HFF-Myc (cell line): Measurements from ENCODE around the gene CSNK1E.

Source experiments
- DNase-seq: peaks from one replicate; pipeline ENCODE4 v3.0.0-alpha.2; 2011; ENCODE audit warnings: low read depth; ENCODE audit errors: extremely low read depth
- H3K4me3 ChIP-seq: replicated peaks from 2 replicates; pipeline ENCODE4 v1.5.1; 2011; ENCODE audit warnings: low read depth, mild to moderate bottlenecking, control low read depth, low read length
- TF ChIP-seq, protein P1 (sequence below): IDR thresholded peaks from 2 replicates; pipeline ENCODE4 v1.5.1; 2012; ENCODE audit warnings: mild to moderate bottlenecking, low read depth, low read length, control low read depth; ENCODE audit errors: missing control alignments

The CSNK1E gene

DNA sequence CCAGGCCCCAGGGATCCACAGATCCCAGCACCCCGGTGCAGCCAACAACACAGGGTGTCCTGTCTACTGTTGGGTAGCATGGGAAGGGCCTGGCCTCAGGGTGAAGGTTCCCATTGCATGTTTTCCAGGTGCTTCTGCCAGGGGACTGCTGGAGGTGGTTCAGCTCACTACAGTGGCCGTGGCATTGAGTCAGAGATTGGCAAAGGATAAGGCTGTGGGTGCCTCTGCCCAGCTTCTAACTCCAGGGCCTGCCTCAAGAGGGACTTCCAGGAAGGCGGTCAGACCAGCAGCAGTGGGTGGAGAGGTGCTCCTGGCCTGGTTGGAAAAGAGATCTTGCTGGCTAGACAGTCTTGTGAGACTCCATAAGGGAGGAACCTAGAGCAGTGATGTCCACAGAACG, 20.9 kb downstream of the CSNK1E start:
- TF ChIP-seq, protein P1, sequence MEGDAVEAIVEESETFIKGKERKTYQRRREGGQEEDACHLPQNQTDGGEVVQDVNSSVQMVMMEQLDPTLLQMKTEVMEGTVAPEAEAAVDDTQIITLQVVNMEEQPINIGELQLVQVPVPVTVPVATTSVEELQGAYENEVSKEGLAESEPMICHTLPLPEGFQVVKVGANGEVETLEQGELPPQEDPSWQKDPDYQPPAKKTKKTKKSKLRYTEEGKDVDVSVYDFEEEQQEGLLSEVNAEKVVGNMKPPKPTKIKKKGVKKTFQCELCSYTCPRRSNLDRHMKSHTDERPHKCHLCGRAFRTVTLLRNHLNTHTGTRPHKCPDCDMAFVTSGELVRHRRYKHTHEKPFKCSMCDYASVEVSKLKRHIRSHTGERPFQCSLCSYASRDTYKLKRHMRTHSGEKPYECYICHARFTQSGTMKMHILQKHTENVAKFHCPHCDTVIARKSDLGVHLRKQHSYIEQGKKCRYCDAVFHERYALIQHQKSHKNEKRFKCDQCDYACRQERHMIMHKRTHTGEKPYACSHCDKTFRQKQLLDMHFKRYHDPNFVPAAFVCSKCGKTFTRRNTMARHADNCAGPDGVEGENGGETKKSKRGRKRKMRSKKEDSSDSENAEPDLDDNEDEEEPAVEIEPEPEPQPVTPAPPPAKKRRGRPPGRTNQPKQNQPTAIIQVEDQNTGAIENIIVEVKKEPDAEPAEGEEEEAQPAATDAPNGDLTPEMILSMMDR = no peak
- no peak for DNase-seq
- no peak overlapping the region for H3K4me3 ChIP-seq

DNA sequence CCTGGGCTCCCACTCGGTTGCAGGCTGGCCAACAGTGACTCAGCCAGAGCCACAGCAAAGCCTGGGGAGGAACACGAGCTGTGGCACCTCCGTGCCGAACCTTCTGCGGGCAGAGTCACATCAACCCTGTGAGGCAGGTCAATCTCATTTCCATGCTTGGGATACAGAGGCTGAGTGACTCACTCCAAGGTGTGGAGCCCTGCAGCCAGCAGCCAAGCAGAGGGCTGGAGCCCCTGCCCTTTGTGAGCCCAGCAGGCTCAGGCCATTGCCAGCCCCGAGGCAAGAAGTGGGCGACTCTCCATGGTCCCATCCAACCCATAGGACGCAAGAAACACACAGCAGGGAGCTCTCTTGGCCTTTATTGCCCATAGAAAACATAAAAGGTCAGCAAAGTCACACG, 21.4 kb downstream of the CSNK1E start:
- DNase-seq = no peak
- TF ChIP-seq, protein P1 = no peak

DNA sequence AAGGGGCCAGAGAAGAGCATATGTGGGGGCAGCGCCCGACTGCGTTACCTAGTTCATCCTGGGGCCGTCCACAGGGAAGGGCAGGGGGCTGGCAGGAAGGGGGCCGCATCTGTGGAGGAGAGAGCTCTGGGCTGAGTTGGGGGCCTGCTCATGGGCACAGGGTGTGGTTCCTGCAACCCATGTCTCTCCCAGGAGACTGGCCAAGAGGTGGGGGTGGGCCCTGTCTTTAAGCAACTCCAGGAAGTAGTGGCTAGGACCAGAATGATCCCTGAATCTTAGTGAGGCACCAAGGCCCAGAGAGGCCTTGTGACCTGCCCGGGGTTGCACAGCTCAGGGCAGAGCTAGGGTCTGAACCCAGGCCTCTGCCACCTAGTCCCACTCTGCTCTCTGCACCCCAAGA, 21.9 kb downstream of the CSNK1E start:
- H3K4me3 ChIP-seq = no peak overlapping the region
- no peak for DNase-seq
- TF ChIP-seq, protein P1 = no peak

More for the DNA sequence above, 21.4 kb downstream of the CSNK1E start:
- H3K4me3 ChIP-seq = no peak overlapping the region

DNA sequence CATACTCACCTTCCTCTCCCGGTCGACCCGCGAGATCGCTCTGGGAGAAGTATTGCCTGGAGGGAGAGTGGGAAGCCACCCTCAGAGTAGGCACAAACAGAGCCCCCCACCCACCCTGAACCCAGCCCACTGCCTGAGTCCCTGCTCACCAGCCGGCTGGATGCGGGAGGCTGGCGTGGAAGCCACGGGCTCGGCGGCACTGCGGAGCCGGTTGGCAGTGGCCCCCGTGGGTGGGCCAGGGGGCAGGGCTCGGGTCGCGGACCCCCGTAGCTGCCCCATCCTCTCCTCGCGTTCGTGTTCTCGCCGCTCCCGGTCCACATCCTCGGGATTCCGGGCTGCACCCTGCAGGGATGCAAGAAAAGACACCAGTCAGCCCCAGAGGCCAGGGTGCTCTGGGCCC, 23.0 kb downstream of the CSNK1E start:
- TF ChIP-seq, protein P1 = no peak
- no peak for DNase-seq
- no peak overlapping the region for H3K4me3 ChIP-seq

DNA sequence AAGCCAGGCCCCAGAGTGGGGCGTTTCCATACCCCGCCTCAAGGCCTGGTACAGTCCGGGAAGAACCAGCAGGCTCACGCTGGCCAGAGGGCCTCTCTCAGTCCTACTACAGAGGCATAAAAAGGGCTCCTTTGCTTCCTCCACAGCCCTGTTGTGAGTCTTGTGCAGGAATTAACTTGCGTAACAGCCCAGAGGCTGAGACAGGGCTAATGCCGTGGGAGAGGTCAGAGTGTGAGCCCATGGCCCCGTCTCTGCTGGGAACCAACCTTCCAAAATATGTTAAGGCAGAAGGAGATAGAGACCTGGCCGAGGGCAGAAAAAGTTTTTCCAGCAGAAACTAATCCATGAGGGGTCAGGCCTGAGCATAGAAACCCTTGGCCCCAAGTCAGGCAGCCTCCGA, 24.5 kb downstream of the CSNK1E start:
- H3K4me3 ChIP-seq = no peak overlapping the region
- DNase-seq = no peak
- TF ChIP-seq, protein P1 = no peak

DNA sequence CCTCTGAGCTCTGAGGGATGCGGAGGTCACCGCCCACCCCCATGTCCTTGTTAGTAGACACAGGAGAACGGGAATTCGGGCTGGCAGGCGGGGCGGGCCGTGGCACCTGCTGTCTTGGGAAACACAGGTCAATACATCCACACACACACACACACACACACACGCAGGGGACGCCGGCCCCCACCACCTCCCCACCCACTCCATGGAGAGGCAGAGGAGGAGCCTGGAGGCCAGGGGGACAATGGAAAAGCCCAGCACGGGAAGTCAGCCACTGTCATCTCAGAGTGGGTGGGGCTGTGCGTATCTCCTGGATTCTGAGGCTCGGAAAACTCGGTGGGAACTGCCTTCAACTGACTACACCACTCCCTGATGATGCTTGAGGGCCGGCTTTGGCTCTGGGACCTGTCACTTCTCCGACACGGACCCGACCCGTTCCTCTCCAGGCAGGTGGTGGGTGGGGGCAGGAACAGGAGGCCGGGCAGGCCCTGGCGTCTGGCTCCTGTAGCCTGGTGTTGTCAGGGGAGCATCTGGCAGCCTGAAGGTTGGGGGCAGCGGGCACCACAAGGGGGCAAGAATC, 25.9 kb downstream of the CSNK1E start:
- no peak for DNase-seq

More for the DNA sequence above, 25.9 kb downstream of the CSNK1E start:
- TF ChIP-seq, protein P1 = no peak
- H3K4me3 ChIP-seq = no peak overlapping the region
